Keratinocyte (primary cell): ENCODE measurements around the gene ETFB.

Source experiments
- CTCF ChIP-seq, 3 experiments: IDR thresholded peaks in 1 of 3; conservative IDR thresholded peaks in 1 of 3; optimal IDR thresholded peaks in 1 of 3; 2 replicates in 2 of 3; 3 replicates in 1 of 3; pipeline versions ENCODE3 to v1.5.1; 2011; ENCODE audit warnings: low read length in 3 of 3, mild to moderate bottlenecking in 3 of 3, moderate library complexity in 2 of 3, control low read depth in 1 of 3, inconsistent platforms in 1 of 3; ENCODE audit not compliant: insufficient read depth in 2 of 3; ENCODE audit errors: extremely low read depth in 1 of 3
- EZH2 ChIP-seq: IDR thresholded peaks from one replicate; pipeline ENCODE4 v1.6.1; 2012; ENCODE audit warnings: inconsistent platforms, mild to moderate bottlenecking, low read length, moderate library complexity

- no peak for TF ChIP-seq CTCF (optimal IDR thresholded peaks at IDR 0.05 in 1 of 3, IDR thresholded peaks at IDR 0.05 in 1 of 3, conservative IDR thresholded peaks at IDR 0.05 in 1 of 3; ENCODE audit: extremely low read depth in 1 of 3, insufficient read depth in 2 of 3, low read length in 3 of 3)
- TF ChIP-seq EZH2: no peak
These were observed 1.7 kb downstream of the ETFB start for GRCh38 chr19:51364200-51365106.
